NCI-H1092 (cell line): Measurements from ENCODE around the gene FSD2.
A peak's percentile ranks its signal among the peaks of the same experiment; 100 is the strongest.

Experiments used
- DNase-seq: peaks from one replicate; lab custom pipeline; 2025; lab: John Stamatoyannopoulos, UW

FSD2 gene

GRCh38 chr15:82805994-82806406 lies at the start of gene FSD2:
Gene FSD2, minus strand, starts transcription at chr15:82806069. Its CDS starts 18,679 bp downstream, at chr15:82787390.
- no peak for DNase-seq

GRCh38 chr15:82854554-82854953 lies 48.7 kb upstream of the FSD2 start:
- no peak for DNase-seq

GRCh38 chr15:82852941-82853561 lies 47.2 kb upstream of the FSD2 start:
- DNase-seq: no peak

GRCh38 chr15:82851981-82852511 lies 46.2 kb upstream of the FSD2 start:
- DNase-seq: no peak

- DNase-seq: no peak
Measured at GRCh38 chr15:82851306-82851850, 45.5 kb upstream of the FSD2 start.

- no peak for DNase-seq
Measured at GRCh38 chr15:82850731-82851130, 44.9 kb upstream of the FSD2 start.

- DNase-seq: peak; percentile 58
Measured at GRCh38 chr15:82849556-82850512, 44.0 kb upstream of the FSD2 start.

GRCh38 chr15:82848241-82848993 lies 42.5 kb upstream of the FSD2 start:
- DNase-seq: no peak

GRCh38 chr15:82847703-82848102 lies 41.8 kb upstream of the FSD2 start:
- no peak for DNase-seq

- no peak for DNase-seq
Measured at GRCh38 chr15:82846621-82847020, 40.8 kb upstream of the FSD2 start.

- no peak for DNase-seq
Measured at GRCh38 chr15:82845686-82846085, 39.8 kb upstream of the FSD2 start.

- no peak for DNase-seq
Measured at GRCh38 chr15:82843566-82843965, 37.7 kb upstream of the FSD2 start.

GRCh38 chr15:82840166-82840565 lies 34.3 kb upstream of the FSD2 start:
- no peak for DNase-seq

- no peak for DNase-seq
Measured at GRCh38 chr15:82839136-82839535, 33.3 kb upstream of the FSD2 start.

GRCh38 chr15:82838096-82838735 lies 32.3 kb upstream of the FSD2 start:
- no peak for DNase-seq

- no peak for DNase-seq
Measured at GRCh38 chr15:82835391-82835917, 29.6 kb upstream of the FSD2 start.

GRCh38 chr15:82833362-82833682 lies 27.5 kb upstream of the FSD2 start:
- DNase-seq: no peak

GRCh38 chr15:82832601-82833361 lies 26.9 kb upstream of the FSD2 start:
- DNase-seq: no peak

GRCh38 chr15:82831894-82832600 lies 26.2 kb upstream of the FSD2 start:
- DNase-seq: no peak
